ENCODE data around the gene CEP89.
"Not testable (repeated sequence)": the region's sequence is repeated elsewhere in the genome, so short reads cannot be mapped to it uniquely, and the experiment has no call there.

The CEP89 gene

GRCh38 chr19:32852216-32852615, 119.5 kb downstream of the CEP89 start:
- DNase-seq (ENCODE audit: extremely low spot score), result no peak
- no peak for TF ChIP-seq CTCF (IDR thresholded peaks at IDR 0.05; ENCODE audit: control extremely low read depth, extremely low read depth, low read depth, missing control alignments)
- CTCF ChIA-PET, result no interaction called here
- POLR2A ChIA-PET, result no interaction called here

GRCh38 chr19:32848035-32848434, 123.7 kb downstream of the CEP89 start:
- POLR2A ChIA-PET; DNase-seq (ENCODE audit: extremely low spot score); CTCF ChIA-PET: not testable (repeated sequence)

GRCh38 chr19:32843716-32844245, 128.0 kb downstream of the CEP89 start:
- no peak for TF ChIP-seq CTCF (IDR thresholded peaks at IDR 0.05; ENCODE audit: control extremely low read depth, extremely low read depth, low read depth, missing control alignments)
- ChIA-PET POLR2A (no interaction called here), CTCF (no interaction called here)
- DNase-seq (ENCODE audit: extremely low spot score), result no peak

- CTCF ChIA-PET, result no interaction called here
- POLR2A ChIA-PET, result no interaction called here
These were observed 129.7 kb downstream of the CEP89 start for GRCh38 chr19:32842061-32842460.

GRCh38 chr19:32837531-32837930, 134.2 kb downstream of the CEP89 start:
- ChIA-PET POLR2A (interaction anchor here (0.5 kb wide), 1 partner anchor 115 kb away, joined by 3 read pairs; no protein-coding TSS in a partner anchor), CTCF (no interaction called here)
- DNase-seq (ENCODE audit: extremely low spot score), result no peak
- TF ChIP-seq CTCF (IDR thresholded peaks at IDR 0.05; ENCODE audit: control extremely low read depth, extremely low read depth, low read depth, missing control alignments), result no peak

More at GRCh38 chr19:32842061-32842460, 129.7 kb downstream of the CEP89 start:
- no peak for TF ChIP-seq CTCF (IDR thresholded peaks at IDR 0.05; ENCODE audit: control extremely low read depth, extremely low read depth, low read depth, missing control alignments)
- DNase-seq (ENCODE audit: extremely low spot score), result no peak

GRCh38 chr19:32833388-32833787, 138.4 kb downstream of the CEP89 start:
- POLR2A ChIA-PET, CTCF ChIA-PET: not testable (repeated sequence)

GRCh38 chr19:32832825-32833224, 138.9 kb downstream of the CEP89 start:
- CTCF ChIA-PET; DNase-seq (ENCODE audit: extremely low spot score); POLR2A ChIA-PET: not testable (repeated sequence)

More at GRCh38 chr19:32833388-32833787, 138.4 kb downstream of the CEP89 start:
- DNase-seq (ENCODE audit: extremely low spot score), result not testable (repeated sequence)

- POLR2A ChIA-PET; CTCF ChIA-PET; DNase-seq (ENCODE audit: extremely low spot score): not testable (repeated sequence)
These were observed 139.7 kb downstream of the CEP89 start for GRCh38 chr19:32832094-32832493.

- POLR2A ChIA-PET, result no interaction called here
- CTCF ChIA-PET, result no interaction called here
- no peak for TF ChIP-seq CTCF (IDR thresholded peaks at IDR 0.05; ENCODE audit: control extremely low read depth, extremely low read depth, low read depth, missing control alignments)
- no peak for DNase-seq (ENCODE audit: extremely low spot score)
These were observed 140.1 kb downstream of the CEP89 start for GRCh38 chr19:32831611-32832010.
